Brain microvascular endothelial cell (primary cell): ENCODE results near the gene WDR26.
"Not testable (repeated sequence)": the region's sequence is repeated elsewhere in the genome, so short reads cannot be mapped to it uniquely, and the experiment has no call there.

Experiments used
- DNase-seq: peaks from one replicate; pipeline ENCODE4 v3.0.0-alpha.2; 2020
- H3K27ac ChIP-seq: fragments of 250-450 bp; sonication (Bioruptor Pico); 2 replicates; pipeline ENCODE4 v1.5.1; 2020; ENCODE audit warnings: mild to moderate bottlenecking, moderate library complexity
- H3K27me3 ChIP-seq: fragments of 250-450 bp; sonication (Bioruptor Pico); replicated peaks from 2 replicates; pipeline ENCODE4 v1.5.1; 2020; ENCODE audit warnings: mild to moderate bottlenecking
- H3K36me3 ChIP-seq: fragments of 250-450 bp; sonication (Bioruptor Pico); replicated peaks from 2 replicates; pipeline ENCODE4 v1.5.1; 2020; ENCODE audit warnings: mild to moderate bottlenecking
- H3K4me3 ChIP-seq: 2 replicates; pipeline ENCODE4 v1.5.1; 2011; ENCODE audit warnings: low read depth, mild to moderate bottlenecking, control low read depth, low read length, moderate library complexity
- CTCF ChIP-seq: IDR thresholded peaks from 2 replicates; pipeline ENCODE4 v1.5.1; 2011; ENCODE audit warnings: low read depth, mild to moderate bottlenecking, moderate library complexity, low read length, control low read depth, inconsistent platforms; ENCODE audit errors: missing control alignments
- in situ Hi-C: cut with HindIII; loops from 2 replicates; pipeline ENCODE4 v1.10.0; 2017; ENCODE audit warnings: low sequenced_read_pairs, low pct_ligation_motif_present

Gene WDR26

GRCh38 chr1:224348137-224348536 is 86.5 kb downstream of the WDR26 start:
- Histone ChIP-seq H3K36me3 (no peaks in the 10 kb centered on the region), H3K27me3 (no peaks in the 10 kb centered on the region), H3K27ac (no peak overlapping the region), H3K4me3 (no peak overlapping the region)
- TF ChIP-seq CTCF: no peak
- in situ Hi-C loops: no loop called here
- no peak for DNase-seq

- in situ Hi-C loops: no loop called here
- no peaks in the 10 kb centered on the region for H3K36me3 ChIP-seq
- no peak overlapping the region for H3K27ac ChIP-seq
- no peak for TF ChIP-seq CTCF
- H3K4me3 ChIP-seq: no peak overlapping the region
- no peak for DNase-seq
- H3K27me3 ChIP-seq: no peaks in the 10 kb centered on the region
Observed at GRCh38 chr1:224343679-224344078, 90.9 kb downstream of the WDR26 start.

- in situ Hi-C loops, H3K27ac ChIP-seq, H3K27me3 ChIP-seq, DNase-seq, H3K36me3 ChIP-seq: not testable (repeated sequence)
- H3K4me3 ChIP-seq: peak overlapping the region; percentile 63
Observed at GRCh38 chr1:224340453-224341384, 93.9 kb downstream of the WDR26 start.

GRCh38 chr1:224339442-224340033 is 95.1 kb downstream of the WDR26 start:
- TF ChIP-seq CTCF: no peak
- Histone ChIP-seq H3K27me3 (no peaks in the 10 kb centered on the region), H3K36me3 (no peaks in the 10 kb centered on the region), H3K27ac (no peak overlapping the region), H3K4me3 (no peak overlapping the region)
- no peak for DNase-seq
- in situ Hi-C loops: no loop called here

GRCh38 chr1:224338150-224338838 is 96.3 kb downstream of the WDR26 start:
- Histone ChIP-seq H3K36me3 (no peaks in the 10 kb centered on the region), H3K4me3 (no peak overlapping the region), H3K27ac (no peak overlapping the region), H3K27me3 (no peaks in the 10 kb centered on the region)
- TF ChIP-seq CTCF: no peak
- no peak for DNase-seq
- in situ Hi-C loops: no loop called here
